ENCODE measurements around the gene ALOX12B.
A peak's percentile ranks its signal among the peaks of the same experiment; 100 is the strongest.
"Not testable (repeated sequence)": the region's sequence is repeated elsewhere in the genome, so short reads cannot be mapped to it uniquely, and the experiment has no call there.

The ALOX12B gene

DNA sequence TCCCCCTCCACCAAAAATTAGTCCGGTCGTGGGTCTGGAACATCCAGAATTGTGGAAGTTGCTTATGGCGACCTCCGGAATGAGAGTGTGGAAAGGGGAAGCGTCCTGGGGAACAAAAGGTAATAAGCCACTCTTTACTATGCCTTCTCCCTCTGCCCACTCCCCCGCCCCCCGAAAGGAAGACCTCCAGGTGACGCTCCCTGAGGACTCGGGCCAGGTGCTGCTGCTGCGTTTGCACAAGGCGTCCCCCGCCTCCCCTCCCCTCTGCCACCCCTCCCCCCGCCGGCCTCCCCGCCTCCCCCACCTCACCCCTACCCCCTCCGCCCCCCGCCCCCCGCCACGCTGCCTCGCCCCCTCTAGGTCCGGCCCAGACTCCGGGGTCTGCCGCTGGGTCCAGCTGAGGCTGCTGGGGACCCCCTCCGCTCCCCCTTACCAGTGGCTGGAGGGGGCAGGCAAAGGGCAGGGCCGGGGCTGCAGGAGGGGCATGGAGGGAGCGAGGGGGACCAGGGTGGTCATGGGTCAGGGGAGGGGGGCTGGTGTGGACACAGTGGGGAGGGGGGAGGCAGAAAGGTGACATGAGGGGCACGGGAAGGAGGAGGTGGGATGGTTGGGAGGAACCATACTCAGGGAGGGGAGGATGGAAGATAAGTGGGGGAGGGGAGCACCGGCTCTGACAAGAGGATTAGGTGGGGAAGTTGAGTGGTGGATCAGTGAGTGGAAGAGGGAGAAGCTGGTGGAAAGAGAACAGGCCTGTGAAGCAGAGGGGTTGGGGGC, 23.6 kb downstream of the ALOX12B start:
- DNase-seq = no peak

GRCh38 chr17:8062807-8063483, 24.6 kb downstream of the ALOX12B start:
- DNase-seq = no peak

- no peak for DNase-seq
Observed at GRCh38 chr17:8062435-8062806, 25.1 kb downstream of the ALOX12B start.

- DNase-seq = not testable (repeated sequence)
Observed at GRCh38 chr17:8061851-8062250, 25.7 kb downstream of the ALOX12B start.

DNA sequence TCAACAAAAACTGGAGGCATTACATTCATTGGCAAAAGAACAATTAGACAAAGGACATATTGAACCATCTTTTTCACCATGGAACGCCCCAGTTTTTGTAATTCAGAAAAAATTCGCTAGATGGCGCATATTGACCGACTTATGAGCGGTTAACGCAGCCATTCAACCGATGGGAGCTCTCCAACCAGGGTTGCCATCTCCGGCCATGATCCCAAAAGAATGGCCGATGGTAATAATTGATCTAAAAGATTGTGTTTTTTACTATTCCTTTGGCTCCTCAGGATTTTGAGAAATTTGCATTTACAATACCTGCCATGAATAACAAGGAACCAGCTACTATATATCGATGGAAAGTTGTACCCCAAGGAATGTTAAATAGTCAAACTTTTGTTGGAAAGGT, 27.2 kb downstream of the ALOX12B start:
- DNase-seq = peak; percentile 28

DNA sequence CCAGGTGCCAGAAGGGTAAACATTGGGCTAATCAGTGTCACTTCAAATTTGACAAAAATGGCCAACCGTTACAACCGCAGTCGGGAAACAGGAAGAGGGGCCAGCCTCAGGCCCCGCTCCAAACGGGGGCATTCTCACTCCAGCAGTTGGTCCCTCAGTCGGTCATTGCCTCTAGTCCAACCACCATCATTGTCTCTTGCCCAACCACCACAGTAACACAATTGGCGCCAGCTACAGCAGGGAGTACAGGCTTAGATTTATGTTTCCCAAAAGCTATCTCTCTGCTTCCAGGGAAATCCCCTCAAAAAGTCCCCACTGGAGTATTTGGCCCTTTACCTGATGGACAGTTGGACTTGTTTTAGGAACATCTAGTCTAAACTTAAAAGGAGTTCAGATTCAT, 28.4 kb downstream of the ALOX12B start:
- DNase-seq = no peak

GRCh38 chr17:8057691-8058114, 29.8 kb downstream of the ALOX12B start:
- no peak for DNase-seq

GRCh38 chr17:8056976-8057625, 30.4 kb downstream of the ALOX12B start:
- DNase-seq = no peak

DNA sequence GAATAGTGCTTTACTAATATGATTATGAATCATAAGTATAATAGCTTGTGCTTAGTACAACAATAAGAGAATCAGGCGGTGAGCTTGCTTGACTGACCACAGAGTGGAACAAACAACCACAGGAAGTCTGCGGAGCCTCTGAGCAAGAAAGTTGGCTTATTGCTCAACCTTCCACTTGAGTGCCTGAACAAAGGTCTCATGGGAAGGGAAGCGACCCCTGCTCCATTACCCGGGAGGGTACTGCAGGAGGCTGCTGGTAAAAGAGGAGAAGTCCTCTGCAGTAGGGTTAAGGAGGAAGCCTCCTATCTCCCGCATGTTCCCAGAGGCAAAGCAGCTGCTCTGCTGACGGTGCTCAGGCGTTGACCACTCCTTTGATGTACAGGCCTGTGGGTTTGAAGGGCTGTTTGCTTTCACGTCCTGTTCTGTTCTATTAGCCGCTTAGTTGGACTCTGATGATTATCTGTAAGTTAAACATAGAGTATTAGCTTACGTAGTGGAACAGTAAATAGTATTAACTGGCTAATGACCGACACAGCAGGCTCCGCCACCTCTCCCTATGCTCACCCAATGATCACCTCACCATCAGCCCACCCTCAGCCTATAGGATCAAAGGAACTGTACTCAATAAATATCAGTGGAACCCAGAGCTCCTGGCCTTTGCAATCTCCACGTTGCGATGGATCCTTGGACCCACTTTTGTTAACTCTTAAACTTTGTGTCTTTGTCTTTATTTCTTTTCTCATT, 31.1 kb downstream of the ALOX12B start:
- DNase-seq = no peak

- DNase-seq = no peak
Observed at GRCh38 chr17:8055851-8056231, 31.7 kb downstream of the ALOX12B start.

- no peak for DNase-seq
Observed at GRCh38 chr17:8053600-8053999, 33.9 kb downstream of the ALOX12B start.

- DNase-seq = no peak
Observed at GRCh38 chr17:8052256-8053252, 35.0 kb downstream of the ALOX12B start.

DNA sequence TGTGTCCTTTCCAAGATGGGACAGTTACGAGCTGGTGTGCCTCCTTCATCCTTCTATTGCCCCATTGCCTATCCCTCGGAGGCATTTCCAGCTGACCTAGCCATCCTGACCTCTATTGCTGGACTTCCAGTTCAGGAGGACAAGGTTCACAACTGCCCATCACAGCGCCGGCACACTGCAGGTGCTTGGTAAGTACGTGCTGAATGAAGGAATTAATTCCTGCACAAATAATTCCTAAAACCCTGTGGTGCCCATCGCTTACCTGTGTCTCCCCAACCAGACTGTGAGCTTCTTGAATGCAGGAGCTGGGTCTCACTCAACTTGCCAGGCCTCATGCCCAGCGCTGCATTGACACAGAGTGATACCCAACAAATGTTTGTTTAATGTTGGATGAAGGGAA, 35.7 kb downstream of the ALOX12B start:
- no peak for DNase-seq

- no peak for DNase-seq
Observed at GRCh38 chr17:8048736-8049135, 38.8 kb downstream of the ALOX12B start.

GRCh38 chr17:8048236-8048635, 39.3 kb downstream of the ALOX12B start:
- DNase-seq = no peak

GRCh38 chr17:8047769-8048110, 39.8 kb downstream of the ALOX12B start:
- DNase-seq = no peak

DNA sequence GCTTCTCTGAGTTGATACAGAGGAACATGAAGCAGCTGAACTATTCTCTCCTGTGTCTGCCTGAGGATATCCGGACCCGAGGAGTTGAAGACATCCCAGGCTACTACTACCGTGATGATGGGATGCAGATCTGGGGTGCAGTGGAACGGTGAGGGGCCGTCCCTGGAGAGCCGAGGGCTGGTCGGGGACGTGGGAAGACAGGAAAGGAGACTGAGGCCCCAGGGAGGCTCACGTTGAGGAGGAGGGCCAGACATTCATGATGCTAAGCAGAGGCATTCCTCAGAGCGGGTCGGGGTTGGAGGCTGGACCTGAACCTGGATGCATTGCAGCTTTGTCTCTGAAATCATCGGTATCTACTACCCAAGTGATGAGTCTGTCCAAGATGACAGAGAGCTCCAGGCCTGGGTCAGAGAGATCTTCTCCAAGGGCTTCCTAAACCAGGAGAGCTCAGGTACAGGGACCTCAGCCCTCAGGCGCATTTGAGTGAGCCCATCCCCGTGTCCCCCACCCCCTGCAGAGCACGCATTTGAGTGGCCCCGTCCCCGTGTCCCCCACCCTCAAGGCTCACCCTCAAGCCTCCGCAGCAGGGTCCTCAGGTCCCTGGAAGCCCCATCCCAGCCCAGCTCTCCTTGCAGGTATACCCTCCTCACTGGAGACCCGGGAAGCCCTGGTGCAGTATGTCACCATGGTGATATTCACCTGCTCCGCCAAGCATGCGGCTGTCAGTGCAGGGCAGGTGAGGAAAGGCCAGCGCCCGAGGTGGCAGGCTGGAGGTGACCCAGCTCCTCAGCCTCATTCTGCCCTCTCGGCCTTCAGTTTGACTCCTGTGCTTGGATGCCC, 40.4 kb downstream of the ALOX12B start:
- no peak for DNase-seq

- DNase-seq = no peak
Observed at GRCh38 chr17:8046306-8046928, 41.1 kb downstream of the ALOX12B start.

DNA sequence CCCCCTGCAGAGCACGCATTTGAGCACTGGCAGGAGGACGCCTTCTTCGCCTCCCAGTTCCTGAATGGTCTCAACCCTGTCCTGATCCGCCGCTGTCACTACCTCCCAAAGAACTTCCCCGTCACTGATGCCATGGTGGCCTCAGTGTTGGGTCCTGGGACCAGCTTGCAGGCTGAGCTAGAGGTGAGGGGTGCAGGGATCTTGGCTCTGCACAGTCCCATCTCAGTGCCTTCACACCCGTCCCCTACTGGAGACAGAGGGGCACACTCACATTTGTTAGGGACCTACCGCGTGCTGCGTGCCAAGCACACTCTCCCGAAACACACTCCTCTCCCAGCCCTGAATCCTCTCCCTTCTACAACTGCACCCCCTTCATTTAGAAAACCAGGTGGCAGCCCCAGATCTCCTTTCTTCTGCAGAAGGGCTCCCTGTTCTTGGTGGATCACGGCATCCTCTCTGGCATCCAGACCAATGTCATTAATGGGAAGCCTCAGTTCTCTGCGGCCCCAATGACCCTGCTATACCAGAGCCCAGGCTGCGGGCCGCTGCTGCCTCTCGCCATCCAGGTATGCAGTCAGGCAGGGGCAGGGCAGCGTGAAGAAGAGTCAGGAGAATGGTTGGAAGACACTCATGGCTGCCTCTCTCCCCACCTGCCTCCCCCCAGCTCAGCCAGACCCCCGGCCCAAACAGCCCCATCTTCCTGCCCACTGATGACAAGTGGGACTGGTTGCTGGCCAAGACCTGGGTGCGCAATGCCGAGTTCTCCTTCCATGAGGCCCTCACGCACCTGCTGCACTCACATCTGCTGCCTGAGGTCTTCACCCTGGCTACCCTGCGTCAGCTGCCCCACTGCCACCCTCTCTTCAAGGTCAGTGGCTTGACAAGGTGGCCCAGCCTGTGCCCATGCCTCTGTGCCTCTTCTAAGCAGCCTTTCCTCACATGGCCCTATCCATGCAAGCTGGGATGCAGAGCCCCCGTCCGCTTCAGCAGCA, 42.4 kb downstream of the ALOX12B start:
- no peak for DNase-seq

All from NCI-H510A (cell line).